Thoracic aorta (tissue), 2 donors: ENCODE data around the gene GFRA1. TPM values are rescaled to one million over a fixed set of nuclear protein-coding genes. Genes with fewer than 3 reads are reported as not detected.

Experiments
- ATAC-seq: fragments of 150-250 bp; one replicate; pipeline ENCODE4 v1.8.0; 2017; ENCODE audit warnings: low read depth; ENCODE audit not compliant: insufficient number of reproducible peaks, low FRiP score
- DNase-seq: peaks from one replicate; pipeline ENCODE4 v3.0.0-alpha.2; 2020; ENCODE audit warnings: low spot score
- H3K27ac ChIP-seq, 2 donors: fragments of 200-600 bp; sonication (generic); 1 replicate in 1 of 2; 2 replicates in 1 of 2; pipeline ENCODE4 v1.5.1; 2016; ENCODE audit warnings: mild to moderate bottlenecking in 2 of 2, moderate library complexity in 2 of 2
- H3K27me3 ChIP-seq: fragments of 200-600 bp; sonication (generic); replicated peaks from 2 replicates; pipeline ENCODE4 v1.6.0; 2016; ENCODE audit warnings: mild to moderate bottlenecking; ENCODE audit not compliant: insufficient read depth
- H3K36me3 ChIP-seq: fragments of 200-600 bp; sonication (generic); one replicate; pipeline ENCODE4 v1.5.1; 2016
- H3K4me1 ChIP-seq, 2 donors: fragments of 200-600 bp; sonication (generic); 1 replicate in 1 of 2; 2 replicates in 1 of 2; pipeline versions ENCODE4 v1.5.1 to v1.6.0; 2016; ENCODE audit warnings: low read depth in 2 of 2, mild to moderate bottlenecking in 1 of 2; ENCODE audit not compliant: control insufficient read depth in 1 of 2
- H3K4me3 ChIP-seq: fragments of 200-600 bp; sonication (generic); 2 replicates; pipeline ENCODE4 v1.5.1; 2016; ENCODE audit warnings: mild to moderate bottlenecking
- H3K9me3 ChIP-seq: fragments of 200-600 bp; sonication (generic); 2 replicates; pipeline ENCODE4 v1.5.1; 2016
- CTCF ChIP-seq: fragments of 200-600 bp; sonication (generic); IDR thresholded peaks from one replicate; pipeline ENCODE4 v1.5.1; 2019; ENCODE audit warnings: antibody characterized with exemption
- total RNA-seq, 2 donors: library from RNA; depleted of rRNA; stranded (reverse); fragments of >200 nt; gene quantifications; one replicate each; pipeline versions ENCODE4 v1.1.0 to v1.2.3, GENCODE V29; 2016

Gene GFRA1
- total RNA-seq, 2 donors from 2014 or later, result 5.8 to 9.3 TPM

- ATAC-seq (no peak), DNase-seq (no peak)
- no peaks in the 10 kb centered on the region for H3K27me3 ChIP-seq
- no peak overlapping the region for H3K27ac ChIP-seq
- H3K9me3 ChIP-seq, result no peaks in the 10 kb centered on the region
- TF ChIP-seq CTCF, result no peak
- H3K4me3 ChIP-seq, result no peak overlapping the region
- no peaks in the 10 kb centered on the region for H3K36me3 ChIP-seq
- no peaks in the 10 kb centered on the region for H3K4me1 ChIP-seq
Measured at GRCh38 chr10:116233230-116233629, 39.8 kb downstream of the GFRA1 start.

- TF ChIP-seq CTCF, result no peak
- no peaks in the 10 kb centered on the region for H3K9me3 ChIP-seq
- no peaks in the 10 kb centered on the region for H3K36me3 ChIP-seq
- H3K27ac ChIP-seq, result no peak overlapping the region
- H3K4me3 ChIP-seq, result no peak overlapping the region
- no peaks in the 10 kb centered on the region for H3K4me1 ChIP-seq
- DNase-seq (no peak), ATAC-seq (no peak)
- no peaks in the 10 kb centered on the region for H3K27me3 ChIP-seq
Measured at GRCh38 chr10:116232613-116233012, 40.4 kb downstream of the GFRA1 start.

GRCh38 chr10:116226766-116227165 is 46.2 kb downstream of the GFRA1 start:
- Histone ChIP-seq H3K27me3 (no peaks in the 10 kb centered on the region), H3K27ac (no peak overlapping the region), H3K4me3 (no peak overlapping the region), H3K36me3 (no peaks in the 10 kb centered on the region), H3K4me1 (no peaks in the 10 kb centered on the region), H3K9me3 (no peaks in the 10 kb centered on the region)
- no peak for TF ChIP-seq CTCF
- ATAC-seq (no peak), DNase-seq (no peak)

- Histone ChIP-seq H3K9me3 (no peaks in the 10 kb centered on the region), H3K4me1 (no peaks in the 10 kb centered on the region), H3K27ac (no peak overlapping the region), H3K36me3 (no peaks in the 10 kb centered on the region), H3K4me3 (no peak overlapping the region), H3K27me3 (no peaks in the 10 kb centered on the region)
- ATAC-seq (no peak), DNase-seq (no peak)
- TF ChIP-seq CTCF, result no peak
Measured at GRCh38 chr10:116226053-116226452, 47.0 kb downstream of the GFRA1 start.

- Histone ChIP-seq H3K27ac (no peak overlapping the region), H3K27me3 (no peaks in the 10 kb centered on the region), H3K36me3 (no peaks in the 10 kb centered on the region), H3K9me3 (no peaks in the 10 kb centered on the region), H3K4me1 (no peaks in the 10 kb centered on the region), H3K4me3 (no peak overlapping the region)
- ATAC-seq (no peak), DNase-seq (no peak)
- TF ChIP-seq CTCF, result no peak
Measured at GRCh38 chr10:116223289-116223688, 49.7 kb downstream of the GFRA1 start.
